ENCODE measurements around the gene NRTN. TPM values are rescaled to one million over a fixed set of nuclear protein-coding genes. Genes with fewer than 3 reads are reported as not detected.

Gene NRTN
- total and polyA plus RNA-seq, 2 of the 13 experiments (the other 11 are each of a cell fraction or from before 2014, with no cell fraction given) = 4.1 to 5.3 TPM

- TF ChIP-seq ZNF776 (CRISPR knock-in tag; IDR thresholded peaks at IDR 0.05) (peak; percentile 67; the same call in 1 of the 2 replicates), DNMT3B (CRISPR knock-in tag; conservative IDR thresholded peaks at IDR 0.05) (no peak; the same call in 1 of the 2 replicates), RFX3 (CRISPR knock-in tag; IDR thresholded peaks at IDR 0.05) (0 out of 2 replicates have a peak, but pooled peaks have one; percentile 17), REST (IDR thresholded peaks at IDR 0.05; ENCODE audit: borderline replicate concordance in 1 of 2, low read depth in 1 of 2, low read length in 2 of 2) (no peak), NBN (conservative IDR thresholded peaks at IDR 0.05) (no peak), ZZZ3 (CRISPR knock-in tag; IDR thresholded peaks at IDR 0.05; ENCODE audit: borderline replicate concordance) (peak; percentile 55; the same call in 1 of the 2 replicates), SIX1 (CRISPR knock-in tag; IDR thresholded peaks at IDR 0.05; ENCODE audit: borderline replicate concordance) (no peak), ZMYM3 (CRISPR knock-in tag; IDR thresholded peaks at IDR 0.05) (peak; percentile 13; the same call in 1 of the 2 replicates), ZNF20 (CRISPR knock-in tag; IDR thresholded peaks at IDR 0.05) (no peak), TCF7L2 (IDR thresholded peaks at IDR 0.05; ENCODE audit: low read depth, low read length) (no peak), NCOA5 (CRISPR knock-in tag; IDR thresholded peaks at IDR 0.05) (no peak), MEF2D (CRISPR knock-in tag; IDR thresholded peaks at IDR 0.05) (peak; percentile 95), ZNF17 (CRISPR knock-in tag; IDR thresholded peaks at IDR 0.05) (no peak), KDM4B (CRISPR knock-in tag; IDR thresholded peaks at IDR 0.05) (no peak), ZKSCAN8 (CRISPR knock-in tag; IDR thresholded peaks at IDR 0.05; ENCODE audit: borderline replicate concordance) (peak; percentile 65), KDM3A (CRISPR knock-in tag; IDR thresholded peaks at IDR 0.05; ENCODE audit: low read depth) (0 out of 2 replicates have a peak, but pooled peaks have one; percentile 41), ZNF878 (CRISPR knock-in tag; IDR thresholded peaks at IDR 0.05) (no peak), EP300 (IDR thresholded peaks at IDR 0.05; ENCODE audit: low read depth in 2 of 2, low read length in 2 of 2) (no peak), EP300 (CRISPR knock-in tag; IDR thresholded peaks at IDR 0.05; ENCODE audit: borderline replicate concordance) (peak; percentile 58), AGO2 (optimal IDR thresholded peaks at IDR 0.05; ENCODE audit: low read depth, low read length) (no peak), ZNF335 (CRISPR knock-in tag; IDR thresholded peaks at IDR 0.05) (peak; percentile 60; the same call in 1 of the 2 replicates), ZNF280B (CRISPR knock-in tag; IDR thresholded peaks at IDR 0.05; ENCODE audit: borderline replicate concordance) (peak; percentile 90), PCBP1 (IDR thresholded peaks at IDR 0.05; ENCODE audit: borderline replicate concordance, low read depth, low read length) (0 out of 2 replicates have a peak, but pooled peaks have one; percentile 8)
These were observed 14.0 kb upstream of the NRTN start, which contains the start of gene DUS3L (continued) for GRCh38 chr19:5790559-5791520.
